ENCODE data around the gene CDHR1.

GRCh38 chr10:84232376-84232775 lies 38.0 kb downstream of the CDHR1 start:
- TF ChIP-seq FOXM1 (IDR thresholded peaks at IDR 0.05; ENCODE audit: low read depth) (no peak), GATA2 (CRISPR knock-in tag; IDR thresholded peaks at IDR 0.05) (no peak), SMC3 (IDR thresholded peaks at IDR 0.05; ENCODE audit: low read depth, low read length) (no peak)
- TF ChIP-seq, protein P1, sequence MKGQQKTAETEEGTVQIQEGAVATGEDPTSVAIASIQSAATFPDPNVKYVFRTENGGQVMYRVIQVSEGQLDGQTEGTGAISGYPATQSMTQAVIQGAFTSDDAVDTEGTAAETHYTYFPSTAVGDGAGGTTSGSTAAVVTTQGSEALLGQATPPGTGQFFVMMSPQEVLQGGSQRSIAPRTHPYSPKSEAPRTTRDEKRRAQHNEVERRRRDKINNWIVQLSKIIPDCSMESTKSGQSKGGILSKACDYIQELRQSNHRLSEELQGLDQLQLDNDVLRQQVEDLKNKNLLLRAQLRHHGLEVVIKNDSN (IDR thresholded peaks at IDR 0.05; ENCODE audit: borderline replicate concordance, low read depth), result no peak
- TF ChIP-seq, protein P2, sequence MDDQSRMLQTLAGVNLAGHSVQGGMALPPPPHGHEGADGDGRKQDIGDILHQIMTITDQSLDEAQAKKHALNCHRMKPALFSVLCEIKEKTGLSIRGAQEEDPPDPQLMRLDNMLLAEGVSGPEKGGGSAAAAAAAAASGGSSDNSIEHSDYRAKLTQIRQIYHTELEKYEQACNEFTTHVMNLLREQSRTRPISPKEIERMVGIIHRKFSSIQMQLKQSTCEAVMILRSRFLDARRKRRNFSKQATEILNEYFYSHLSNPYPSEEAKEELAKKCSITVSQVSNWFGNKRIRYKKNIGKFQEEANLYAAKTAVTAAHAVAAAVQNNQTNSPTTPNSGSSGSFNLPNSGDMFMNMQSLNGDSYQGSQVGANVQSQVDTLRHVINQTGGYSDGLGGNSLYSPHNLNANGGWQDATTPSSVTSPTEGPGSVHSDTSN (IDR thresholded peaks at IDR 0.05), result no peak

Data from SK-N-SH (cell line).